Measurements from ENCODE around the gene USPL1. TPM values are rescaled to one million over a fixed set of nuclear protein-coding genes. Genes with fewer than 3 reads are reported as not detected.

Gene USPL1
- polyA plus RNA-seq, 2 donors: 4.4 to 6.7 TPM

- H3K4me3 ChIP-seq (ENCODE audit: low read depth in 1 of 2, low read length in 2 of 2): no peak overlapping the region
- peaks cover 0 to 3% of the 10 kb centered on the region in 2 donors for H3K4me1 ChIP-seq (ENCODE audit: control insufficient read depth in 2 of 2, insufficient read depth in 2 of 2, low read length in 1 of 2)
- H3K36me3 ChIP-seq (ENCODE audit: control insufficient read depth in 2 of 2, insufficient read depth in 2 of 2, low read length in 1 of 2): no peaks in the 10 kb centered on the region
- H3K9me3 ChIP-seq (ENCODE audit: control insufficient read depth in 2 of 2, insufficient read depth in 1 of 2, low read depth in 1 of 2, low read length in 1 of 2): no peaks in the 10 kb centered on the region
- H3K27ac ChIP-seq (ENCODE audit: low read depth in 2 of 2, low read length in 1 of 2): no peak overlapping the region
- WGBS, 2 donors: 71 to 80% methylated on average over 2 of the region's 2 CpGs
- no peaks in the 10 kb centered on the region for H3K27me3 ChIP-seq (ENCODE audit: control insufficient read depth in 1 of 2, insufficient read depth in 2 of 2, low read length in 2 of 2)
Measured at GRCh38 chr13:30685987-30686386, 68.3 kb downstream of the USPL1 start.

GRCh38 chr13:30687601-30688000 is 69.9 kb downstream of the USPL1 start:
- Histone ChIP-seq H3K4me1 (ENCODE audit: control insufficient read depth in 2 of 2, insufficient read depth in 2 of 2, low read length in 1 of 2) (peaks cover 0 to 3% of the 10 kb centered on the region in 2 donors), H3K36me3 (ENCODE audit: control insufficient read depth in 2 of 2, insufficient read depth in 2 of 2, low read length in 1 of 2) (no peaks in the 10 kb centered on the region), H3K27me3 (ENCODE audit: control insufficient read depth in 1 of 2, insufficient read depth in 2 of 2, low read length in 2 of 2) (no peaks in the 10 kb centered on the region), H3K9me3 (ENCODE audit: control insufficient read depth in 2 of 2, insufficient read depth in 1 of 2, low read depth in 1 of 2, low read length in 1 of 2) (no peaks in the 10 kb centered on the region), H3K27ac (ENCODE audit: low read depth in 2 of 2, low read length in 1 of 2) (no peak overlapping the region), H3K4me3 (ENCODE audit: low read depth in 1 of 2, low read length in 2 of 2) (no peak overlapping the region)
- WGBS, 2 donors: 82 to 86% methylated on average over 3 of the region's 3 CpGs

GRCh38 chr13:30689752-30690151 is 72.0 kb downstream of the USPL1 start:
- H3K9me3 ChIP-seq (ENCODE audit: control insufficient read depth in 2 of 2, insufficient read depth in 1 of 2, low read depth in 1 of 2, low read length in 1 of 2): no peaks in the 10 kb centered on the region
- H3K36me3 ChIP-seq (ENCODE audit: control insufficient read depth in 2 of 2, insufficient read depth in 2 of 2, low read length in 1 of 2): no peaks in the 10 kb centered on the region
- H3K27me3 ChIP-seq (ENCODE audit: control insufficient read depth in 1 of 2, insufficient read depth in 2 of 2, low read length in 2 of 2): no peaks in the 10 kb centered on the region
- H3K4me1 ChIP-seq (ENCODE audit: control insufficient read depth in 2 of 2, insufficient read depth in 2 of 2, low read length in 1 of 2): peaks cover 0 to 3% of the 10 kb centered on the region in 2 donors
- peak overlapping the region in 1 of 2 donors; percentile 46 for H3K4me3 ChIP-seq (ENCODE audit: low read depth in 1 of 2, low read length in 2 of 2)
- H3K27ac ChIP-seq (ENCODE audit: low read depth in 2 of 2, low read length in 1 of 2): peak overlapping the region in 1 of 2 donors; percentile 26
- 88 to 91% methylated on average over 14 of the region's 14 CpGs for WGBS, 2 donors

- H3K27me3 ChIP-seq (ENCODE audit: control insufficient read depth in 1 of 2, insufficient read depth in 2 of 2, low read length in 2 of 2): no peaks in the 10 kb centered on the region
- H3K4me3 ChIP-seq (ENCODE audit: low read depth in 1 of 2, low read length in 2 of 2): peak overlapping the region; percentile 46 to 50
- H3K9me3 ChIP-seq (ENCODE audit: control insufficient read depth in 2 of 2, insufficient read depth in 1 of 2, low read depth in 1 of 2, low read length in 1 of 2): no peaks in the 10 kb centered on the region
- H3K4me1 ChIP-seq (ENCODE audit: control insufficient read depth in 2 of 2, insufficient read depth in 2 of 2, low read length in 1 of 2): peaks cover 0 to 3% of the 10 kb centered on the region in 2 donors
- no peaks in the 10 kb centered on the region for H3K36me3 ChIP-seq (ENCODE audit: control insufficient read depth in 2 of 2, insufficient read depth in 2 of 2, low read length in 1 of 2)
- H3K27ac ChIP-seq (ENCODE audit: low read depth in 2 of 2, low read length in 1 of 2): peak overlapping the region; percentile 32 to 52
- WGBS, 2 donors: 19 to 27% methylated on average over 20 to 21 of the region's 21 CpGs
Measured at GRCh38 chr13:30690282-30691188, 72.8 kb downstream of the USPL1 start.

- H3K9me3 ChIP-seq (ENCODE audit: control insufficient read depth in 2 of 2, insufficient read depth in 1 of 2, low read depth in 1 of 2, low read length in 1 of 2): no peaks in the 10 kb centered on the region
- no peaks in the 10 kb centered on the region for H3K27me3 ChIP-seq (ENCODE audit: control insufficient read depth in 1 of 2, insufficient read depth in 2 of 2, low read length in 2 of 2)
- no peak overlapping the region for H3K27ac ChIP-seq (ENCODE audit: low read depth in 2 of 2, low read length in 1 of 2)
- no peaks in the 10 kb centered on the region for H3K36me3 ChIP-seq (ENCODE audit: control insufficient read depth in 2 of 2, insufficient read depth in 2 of 2, low read length in 1 of 2)
- no peak overlapping the region for H3K4me3 ChIP-seq (ENCODE audit: low read depth in 1 of 2, low read length in 2 of 2)
- H3K4me1 ChIP-seq (ENCODE audit: control insufficient read depth in 2 of 2, insufficient read depth in 2 of 2, low read length in 1 of 2): peaks cover 0 to 3% of the 10 kb centered on the region in 2 donors
- WGBS, 2 donors: 87 to 100% methylated on average over 1 of the region's 1 CpG
Measured at GRCh38 chr13:30692113-30692512, 74.4 kb downstream of the USPL1 start.

- WGBS, 2 donors: 41 to 44% methylated on average over 11 of the region's 11 CpGs
- H3K36me3 ChIP-seq (ENCODE audit: control insufficient read depth in 2 of 2, insufficient read depth in 2 of 2, low read length in 1 of 2): no peaks in the 10 kb centered on the region
- no peak overlapping the region for H3K27ac ChIP-seq (ENCODE audit: low read depth in 2 of 2, low read length in 1 of 2)
- H3K27me3 ChIP-seq (ENCODE audit: control insufficient read depth in 1 of 2, insufficient read depth in 2 of 2, low read length in 2 of 2): no peaks in the 10 kb centered on the region
- no peak overlapping the region for H3K4me3 ChIP-seq (ENCODE audit: low read depth in 1 of 2, low read length in 2 of 2)
- no peaks in the 10 kb centered on the region for H3K9me3 ChIP-seq (ENCODE audit: control insufficient read depth in 2 of 2, insufficient read depth in 1 of 2, low read depth in 1 of 2, low read length in 1 of 2)
- H3K4me1 ChIP-seq (ENCODE audit: control insufficient read depth in 2 of 2, insufficient read depth in 2 of 2, low read length in 1 of 2): no peaks in the 10 kb centered on the region
Measured at GRCh38 chr13:30696278-30697176, 78.8 kb downstream of the USPL1 start.

- WGBS, 2 donors: 45 to 62% methylated on average over 8 of the region's 8 CpGs
- H3K27ac ChIP-seq (ENCODE audit: low read depth in 2 of 2, low read length in 1 of 2): no peak overlapping the region
Measured at GRCh38 chr13:30697177-30697953, 79.6 kb downstream of the USPL1 start.

GRCh38 chr13:30697996-30698401 is 80.3 kb downstream of the USPL1 start:
- no peaks in the 10 kb centered on the region for H3K27me3 ChIP-seq (ENCODE audit: control insufficient read depth in 1 of 2, insufficient read depth in 2 of 2, low read length in 2 of 2)
- no peaks in the 10 kb centered on the region for H3K36me3 ChIP-seq (ENCODE audit: control insufficient read depth in 2 of 2, insufficient read depth in 2 of 2, low read length in 1 of 2)
- H3K4me1 ChIP-seq (ENCODE audit: control insufficient read depth in 2 of 2, insufficient read depth in 2 of 2, low read length in 1 of 2): no peaks in the 10 kb centered on the region
- no peak overlapping the region for H3K4me3 ChIP-seq (ENCODE audit: low read depth in 1 of 2, low read length in 2 of 2)
- H3K9me3 ChIP-seq (ENCODE audit: control insufficient read depth in 2 of 2, insufficient read depth in 1 of 2, low read depth in 1 of 2, low read length in 1 of 2): no peaks in the 10 kb centered on the region
- WGBS, 2 donors: 31 to 61% methylated on average over 7 of the region's 7 CpGs
- no peak overlapping the region for H3K27ac ChIP-seq (ENCODE audit: low read depth in 2 of 2, low read length in 1 of 2)

More at GRCh38 chr13:30697177-30697953, 79.6 kb downstream of the USPL1 start:
- no peaks in the 10 kb centered on the region for H3K4me1 ChIP-seq (ENCODE audit: control insufficient read depth in 2 of 2, insufficient read depth in 2 of 2, low read length in 1 of 2)
- H3K36me3 ChIP-seq (ENCODE audit: control insufficient read depth in 2 of 2, insufficient read depth in 2 of 2, low read length in 1 of 2): no peaks in the 10 kb centered on the region
- H3K9me3 ChIP-seq (ENCODE audit: control insufficient read depth in 2 of 2, insufficient read depth in 1 of 2, low read depth in 1 of 2, low read length in 1 of 2): no peaks in the 10 kb centered on the region
- no peak overlapping the region for H3K4me3 ChIP-seq (ENCODE audit: low read depth in 1 of 2, low read length in 2 of 2)
- no peaks in the 10 kb centered on the region for H3K27me3 ChIP-seq (ENCODE audit: control insufficient read depth in 1 of 2, insufficient read depth in 2 of 2, low read length in 2 of 2)

GRCh38 chr13:30698488-30699005 is 80.8 kb downstream of the USPL1 start:
- Histone ChIP-seq H3K27me3 (ENCODE audit: control insufficient read depth in 1 of 2, insufficient read depth in 2 of 2, low read length in 2 of 2) (no peaks in the 10 kb centered on the region), H3K27ac (ENCODE audit: low read depth in 2 of 2, low read length in 1 of 2) (no peak overlapping the region), H3K4me3 (ENCODE audit: low read depth in 1 of 2, low read length in 2 of 2) (no peak overlapping the region), H3K4me1 (ENCODE audit: control insufficient read depth in 2 of 2, insufficient read depth in 2 of 2, low read length in 1 of 2) (no peaks in the 10 kb centered on the region), H3K36me3 (ENCODE audit: control insufficient read depth in 2 of 2, insufficient read depth in 2 of 2, low read length in 1 of 2) (no peaks in the 10 kb centered on the region), H3K9me3 (ENCODE audit: control insufficient read depth in 2 of 2, insufficient read depth in 1 of 2, low read depth in 1 of 2, low read length in 1 of 2) (no peaks in the 10 kb centered on the region)
- WGBS, 2 donors: 82 to 86% methylated on average over 15 of the region's 15 CpGs

All from esophagus (tissue), 2 donors.